GM23338 (cell line): ENCODE results near the gene EGFR. TPM values are rescaled to one million over a fixed set of nuclear protein-coding genes. Genes with fewer than 3 reads are reported as not detected.

Experiments used
- ATAC-seq: fragments of 200-7000 bp; cut with Tn5 transposase; 3 replicates; pipeline ENCODE4 v1.9.1; 2020
- DNase-seq: peaks from one replicate; pipeline ENCODE4 v3.0.0-alpha.2; 2015; ENCODE audit warnings: low spot score
- H2AFZ ChIP-seq: fragments of 200-600 bp; sonication (generic); 2 replicates; pipeline ENCODE4 v1.8.0; 2016; ENCODE audit warnings: antibody characterized with exemption, mild to moderate bottlenecking, moderate library complexity
- H3F3A ChIP-seq: fragments of 200-600 bp; sonication (generic); replicated peaks from 2 replicates; pipeline ENCODE4 v1.8.0; 2017; ENCODE audit warnings: antibody characterized with exemption, mixed run types, low read depth
- H3K27ac ChIP-seq: fragments of 200-600 bp; sonication (generic); 2 replicates; pipeline ENCODE4 v1.6.1; 2016; ENCODE audit warnings: low read depth
- H3K27me3 ChIP-seq: fragments of 200-600 bp; sonication (generic); 2 replicates; pipeline ENCODE4 v1.8.0; 2016; ENCODE audit warnings: mild to moderate bottlenecking, mixed run types, moderate library complexity; ENCODE audit not compliant: insufficient read depth
- H3K36me3 ChIP-seq: fragments of 200-600 bp; sonication (generic); 2 replicates; pipeline ENCODE4 v1.8.0; 2016; ENCODE audit warnings: mild to moderate bottlenecking; ENCODE audit not compliant: insufficient read depth
- H3K4me1 ChIP-seq: fragments of 200-600 bp; sonication (generic); 2 replicates; pipeline ENCODE4 v1.8.0; 2016; ENCODE audit warnings: mild to moderate bottlenecking, moderate library complexity; ENCODE audit not compliant: insufficient read depth
- H3K4me2 ChIP-seq: fragments of 200-600 bp; sonication (generic); 2 replicates; pipeline ENCODE4 v1.7.1; 2017; ENCODE audit warnings: mixed run types
- H3K4me3 ChIP-seq: fragments of 200-600 bp; sonication (generic); 2 replicates; pipeline ENCODE4 v1.6.1; 2016; ENCODE audit warnings: mixed run types
- H3K79me2 ChIP-seq: fragments of 200-600 bp; sonication (generic); replicated peaks from 2 replicates; pipeline ENCODE4 v1.8.0; 2017; ENCODE audit warnings: mild to moderate bottlenecking; ENCODE audit not compliant: insufficient read depth
- H3K9me2 ChIP-seq: fragments of 200-600 bp; sonication (generic); 2 replicates; pipeline ENCODE4 v1.8.0; 2017; ENCODE audit not compliant: insufficient read depth
- H4K20me1 ChIP-seq: fragments of 200-600 bp; sonication (generic); replicated peaks from 2 replicates; pipeline ENCODE4 v1.8.0; 2017; ENCODE audit warnings: mild to moderate bottlenecking; ENCODE audit not compliant: insufficient read depth
- H3K27ac Mint-ChIP-seq: 2 replicates; pipeline ENCODE4 v1.8.0; 2020; ENCODE audit warnings: inconsistent platforms, mild to moderate bottlenecking, moderate library complexity, mixed read lengths
- H3K27me3 Mint-ChIP-seq: 3 replicates; pipeline ENCODE4 v1.8.0; 2022; ENCODE audit warnings: low read depth, mild to moderate bottlenecking, moderate library complexity, mixed read lengths, inconsistent platforms; ENCODE audit not compliant: insufficient read depth, poor library complexity
- H3K36me3 Mint-ChIP-seq: 3 replicates; pipeline ENCODE4 v1.8.0; 2021; ENCODE audit warnings: low read depth, mild to moderate bottlenecking, inconsistent platforms, moderate library complexity, mixed read lengths
- H3K4me1 Mint-ChIP-seq: 3 replicates; pipeline ENCODE4 v1.8.0; 2020; ENCODE audit warnings: mild to moderate bottlenecking, inconsistent platforms, mixed read lengths
- H3K4me3 Mint-ChIP-seq: 3 replicates; pipeline ENCODE4 v1.8.0; 2021; ENCODE audit warnings: moderate library complexity, mild to moderate bottlenecking, inconsistent platforms, mixed read lengths
- H3K9me3 Mint-ChIP-seq: 3 replicates; pipeline ENCODE4 v1.8.0; 2020; ENCODE audit warnings: moderate library complexity, mild to moderate bottlenecking, inconsistent platforms, mixed read lengths
- CREB1 ChIP-seq: fragments of 250-450 bp; sonication (Bioruptor Pico); IDR thresholded peaks from 2 replicates; pipeline ENCODE4 v1.5.0; 2020; ENCODE audit warnings: low read depth, mild to moderate bottlenecking, moderate library complexity
- CTCF ChIP-seq, 2 experiments: fragments of 200-600 bp in 1 of 2; sonication (generic) in 1 of 2; conservative IDR thresholded peaks; 2 replicates each; pipeline versions ENCODE4 v1.5.1 to v1.6.1; 2016 to 2017; ENCODE audit warnings: antibody characterized with exemption in 2 of 2, low read depth in 2 of 2, mild to moderate bottlenecking in 2 of 2, moderate library complexity in 1 of 2
- EZH2 ChIP-seq: fragments of 200-600 bp; sonication (generic); IDR thresholded peaks from one replicate; pipeline ENCODE4 v1.8.0; 2017; ENCODE audit warnings: antibody characterized with exemption, mild to moderate bottlenecking, low read depth; ENCODE audit not compliant: unreplicated experiment
- JUNB ChIP-seq: IDR thresholded peaks from one replicate; pipeline ENCODE4 v1.6.1; 2016; ENCODE audit warnings: antibody characterized with exemption; ENCODE audit not compliant: unreplicated experiment
- POLR2AphosphoS5 ChIP-seq: IDR thresholded peaks from 2 replicates; pipeline ENCODE4 v1.6.1; 2016; ENCODE audit warnings: antibody characterized with exemption, low read depth
- REST ChIP-seq: IDR thresholded peaks from one replicate; pipeline ENCODE4 v1.6.1; 2018; ENCODE audit warnings: antibody characterized with exemption; ENCODE audit not compliant: unreplicated experiment
- ZNF114 ChIP-seq: fragments of 250-450 bp; sonication (Bioruptor Pico); IDR thresholded peaks from 2 replicates; pipeline ENCODE4 v1.5.0; 2020; ENCODE audit warnings: mild to moderate bottlenecking, moderate library complexity
- ZNF462 ChIP-seq: fragments of 250-450 bp; sonication (Bioruptor Pico); IDR thresholded peaks from 2 replicates; pipeline ENCODE4 v1.5.0; 2020; ENCODE audit warnings: mild to moderate bottlenecking, moderate library complexity
- polyA plus RNA-seq: library from polyadenylated mRNA; unstranded; fragments of >200 nt; fragmentation: Nextera tagmentation; extraction: Ambion mirVana; gene quantifications from 2 replicates; pipeline ENCODE4 v1.2.1, GENCODE V29; 2016
- total RNA-seq: library from RNA; depleted of rRNA; stranded (reverse); fragments of >200 nt; shearing (Covaris generic); gene quantifications from 2 replicates; pipeline ENCODE4 v1.2.3, GENCODE V29; 2014

EGFR gene
- total and polyA plus RNA-seq, 2 experiments from 2014 or later, result 1.5 to 4.5 TPM

GRCh38 chr7:55212838-55213237 is 194.0 kb downstream of the EGFR start:
- Histone ChIP-seq H3K9me2 (no peaks in the 10 kb centered on the region), H2AFZ (no peak overlapping the region), H3K79me2 (no peaks in the 10 kb centered on the region), H3F3A (no peaks in the 10 kb centered on the region), H4K20me1 (no peaks in the 10 kb centered on the region), H3K27ac (no peak overlapping the region), H3K4me2 (no peak overlapping the region), H3K4me3 (no peak overlapping the region), H3K4me1 (no peaks in the 10 kb centered on the region; the same call in 1 of the 2 replicates), H3K27me3 (no peaks in the 10 kb centered on the region), H3K36me3 (no peaks in the 10 kb centered on the region)
- ATAC-seq, result peak; percentile 63
- H3K4me1 Mint-ChIP-seq, result peaks cover 14% of the 10 kb centered on the region
- no peaks in the 10 kb centered on the region for H3K27me3 Mint-ChIP-seq
- no peak overlapping the region for H3K4me3 Mint-ChIP-seq
- DNase-seq, result no peak
- no peaks in the 10 kb centered on the region for H3K9me3 Mint-ChIP-seq
- 0 out of 3 replicates have a peak, but pooled peaks cover under 1% of the 10 kb centered on the region for H3K36me3 Mint-ChIP-seq
- no peak for TF ChIP-seq POLR2AphosphoS5
- TF ChIP-seq CREB1 (CRISPR knock-in tag), result no peak
- no peak for TF ChIP-seq ZNF114 (CRISPR knock-in tag)
- TF ChIP-seq JUNB, result no peak
- no peak for TF ChIP-seq EZH2
- TF ChIP-seq CTCF (conservative IDR thresholded peaks at IDR 0.05; ENCODE audit: low read depth in 2 of 2), result no peak
- TF ChIP-seq REST, result no peak
- TF ChIP-seq ZNF462 (CRISPR knock-in tag), result no peak
- H3K27ac Mint-ChIP-seq, result no peak overlapping the region
